Suppressor macrophage (primary cell): ENCODE data around the gene LNX2.

Source experiments
- DNase-seq, 4 experiments: peaks; one replicate each; pipeline ENCODE4 v3.0.0-alpha.2; 2020 to 2022

LNX2 gene

GRCh38 chr13:27556109-27556508, 64.2 kb downstream of the LNX2 start:
- DNase-seq = peak; percentile 39 to 75 (median 67)

DNA sequence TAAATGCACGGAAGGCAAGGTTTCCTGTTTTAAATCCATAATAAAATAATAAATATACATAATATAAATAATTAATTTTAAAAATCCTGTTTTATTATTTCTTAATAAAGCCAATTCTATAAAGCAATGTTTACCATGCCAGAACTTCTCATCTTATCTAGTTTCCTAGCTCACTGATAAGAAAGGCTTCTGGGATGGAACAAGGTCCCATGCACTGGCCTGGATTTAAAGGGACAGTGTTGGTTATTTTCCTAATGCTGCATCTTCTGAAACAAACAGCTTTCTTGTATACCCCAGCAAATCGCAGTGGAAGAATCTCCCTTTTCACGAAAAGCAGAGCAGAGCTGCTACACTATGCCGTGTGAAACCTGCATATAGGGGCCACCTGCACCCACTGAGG, 68.8 kb downstream of the LNX2 start:
- no peak for DNase-seq

- no peak for DNase-seq
Measured at GRCh38 chr13:27549406-27549981, 70.8 kb downstream of the LNX2 start.

DNA sequence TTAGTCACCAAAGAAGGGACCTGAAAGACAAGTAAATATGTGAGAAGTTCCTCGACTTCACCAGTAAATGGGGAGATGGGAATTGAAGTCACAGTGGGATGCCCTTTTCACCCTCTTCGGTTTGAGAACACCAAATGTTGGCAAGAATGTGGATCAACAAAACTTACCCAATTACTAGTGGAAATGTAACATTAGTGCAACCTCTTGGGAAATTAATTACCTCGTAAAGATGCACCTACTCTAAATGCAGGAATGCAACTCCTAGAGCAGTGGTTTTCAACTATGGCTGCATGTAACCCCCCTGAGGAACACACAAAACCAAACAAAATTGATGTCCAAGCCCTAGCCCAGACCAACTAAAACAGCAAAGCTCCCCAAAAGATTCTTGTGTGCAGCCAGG, 78.1 kb downstream of the LNX2 start:
- DNase-seq = no peak

DNA sequence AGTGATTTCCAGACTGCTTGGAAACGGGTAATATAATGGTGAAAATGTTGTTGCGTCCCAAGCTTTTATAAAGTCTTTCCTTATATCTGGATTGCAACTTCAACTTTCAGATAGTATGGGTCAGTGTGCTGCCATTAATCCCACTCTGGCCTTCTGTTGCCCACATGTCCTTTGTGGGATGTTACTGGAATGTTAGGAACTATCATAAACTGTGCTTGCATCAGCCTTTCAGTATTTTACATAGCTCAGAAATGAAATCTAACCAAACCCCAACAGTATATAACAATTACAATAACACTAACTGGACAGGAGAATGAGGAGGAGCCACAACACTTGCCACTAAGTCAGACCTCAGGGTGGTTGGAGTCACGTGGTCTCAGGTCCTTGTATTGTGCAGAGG, 78.9 kb downstream of the LNX2 start:
- no peak for DNase-seq

DNA sequence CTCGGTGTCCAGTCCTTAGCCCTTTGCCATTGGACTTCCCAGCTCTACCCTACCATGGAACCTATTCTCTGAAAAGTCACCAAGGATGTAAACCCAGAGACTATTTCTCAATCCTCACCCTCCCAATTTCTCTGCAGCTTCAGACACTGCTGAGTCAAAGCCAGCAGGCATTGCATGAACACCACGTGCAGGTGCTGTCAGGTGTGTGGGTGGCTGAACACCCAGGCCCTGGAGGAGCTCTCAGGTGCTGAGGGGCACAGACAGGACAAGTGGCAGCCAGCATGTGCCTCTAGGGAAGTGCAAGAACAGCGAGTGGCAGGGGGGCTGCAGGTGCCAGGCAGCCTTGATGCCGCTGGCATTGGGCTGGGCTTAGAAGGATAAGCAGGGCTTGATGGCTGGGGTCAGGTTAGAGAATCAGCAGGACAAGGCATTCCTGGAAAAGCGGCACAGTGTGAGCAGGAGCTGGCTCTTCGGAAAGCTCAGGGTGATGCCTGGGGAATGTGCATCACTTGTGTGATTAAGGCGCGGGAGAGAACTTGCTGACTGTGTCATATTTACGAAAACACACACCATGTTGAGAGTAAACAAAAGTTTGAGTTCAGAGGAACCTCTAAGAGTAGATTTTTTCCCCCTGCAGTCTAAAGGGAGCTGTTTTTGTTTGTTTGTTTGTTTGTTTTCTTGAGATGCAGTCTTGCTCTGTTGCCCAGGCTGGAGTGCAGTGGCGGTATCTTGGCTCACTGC, 83.8 kb downstream of the LNX2 start:
- DNase-seq = no peak

DNA sequence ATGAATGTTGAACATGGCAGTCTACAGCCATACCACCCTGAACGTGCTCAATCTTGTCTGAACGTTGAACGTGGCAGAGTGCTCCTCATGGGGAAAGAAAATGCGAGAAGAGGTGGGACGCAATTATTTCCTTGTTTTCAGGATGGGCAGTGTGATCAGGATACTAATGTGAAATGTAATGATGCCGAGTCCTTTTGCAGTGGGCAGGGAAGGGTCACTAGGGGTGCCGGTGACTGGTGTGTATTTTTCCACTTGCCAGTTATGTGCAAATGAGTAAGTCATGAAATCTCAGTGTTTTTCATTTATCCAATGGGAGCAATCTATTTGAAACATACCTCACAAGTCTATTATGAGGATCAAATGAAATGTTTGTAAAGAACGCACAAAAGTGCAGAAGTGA, 84.8 kb downstream of the LNX2 start:
- DNase-seq = no peak

DNA sequence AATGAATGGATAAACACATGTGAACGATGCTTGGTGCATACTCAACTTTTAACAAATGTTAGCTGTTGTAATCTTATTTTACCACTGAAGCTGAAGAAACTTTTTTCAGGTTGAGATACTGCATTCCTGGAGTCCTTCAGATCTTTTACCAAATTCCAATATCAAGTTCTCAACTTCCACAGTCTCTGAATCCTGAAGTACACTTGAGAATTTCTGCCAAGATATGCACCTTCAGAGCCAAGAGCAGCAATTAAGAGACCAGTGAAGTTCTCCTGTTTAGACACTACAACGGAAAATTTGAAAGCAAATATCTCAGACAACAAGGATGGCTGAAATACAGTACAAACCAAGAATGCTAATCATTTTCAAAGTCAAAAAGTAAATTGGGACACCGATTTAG, 85.3 kb downstream of the LNX2 start:
- no peak for DNase-seq

DNA sequence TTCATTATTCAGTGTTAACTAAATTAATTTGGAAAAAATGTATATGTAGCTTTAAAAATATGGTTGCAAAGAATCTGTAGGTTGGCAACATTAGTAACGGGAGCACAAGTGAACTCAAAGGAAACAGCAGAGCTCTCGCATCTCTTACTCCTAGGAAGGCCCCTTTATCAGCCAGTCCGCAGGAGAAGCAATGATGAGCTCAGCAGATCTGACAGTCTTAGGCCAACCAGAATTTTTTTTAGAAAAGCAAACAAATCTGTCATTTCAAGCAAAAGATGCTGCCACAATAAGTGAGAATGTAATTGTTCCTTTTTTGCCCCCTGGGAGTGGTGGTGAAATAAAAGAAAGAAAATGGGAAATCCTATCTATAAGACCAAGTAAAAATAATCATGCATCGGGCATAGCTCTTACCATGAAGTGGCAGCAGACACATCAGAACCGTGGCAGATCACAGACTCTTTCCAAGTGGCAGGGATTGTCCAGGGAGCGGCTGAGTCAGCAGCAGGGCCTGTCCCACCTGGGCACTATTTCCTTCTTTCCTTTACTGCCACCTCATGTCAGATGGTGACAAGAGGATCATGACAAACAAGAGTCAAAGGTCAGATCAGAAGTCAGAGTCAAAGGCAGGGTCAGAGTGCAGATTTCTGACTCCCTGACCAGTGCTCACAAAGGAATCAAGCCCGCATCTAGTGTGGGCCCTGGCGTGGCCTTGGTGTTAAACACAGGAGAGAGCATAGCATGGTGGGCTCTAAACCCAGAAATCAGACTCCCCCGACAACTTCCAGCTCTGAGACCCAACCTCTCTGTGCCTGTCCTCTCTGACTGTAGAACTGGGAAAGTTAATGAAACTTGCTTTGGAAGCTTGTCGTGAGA, 86.0 kb downstream of the LNX2 start:
- DNase-seq = no peak

GRCh38 chr13:27533155-27533643, 87.1 kb downstream of the LNX2 start:
- peak; percentile 82 to 94 (median 92) for DNase-seq

DNA sequence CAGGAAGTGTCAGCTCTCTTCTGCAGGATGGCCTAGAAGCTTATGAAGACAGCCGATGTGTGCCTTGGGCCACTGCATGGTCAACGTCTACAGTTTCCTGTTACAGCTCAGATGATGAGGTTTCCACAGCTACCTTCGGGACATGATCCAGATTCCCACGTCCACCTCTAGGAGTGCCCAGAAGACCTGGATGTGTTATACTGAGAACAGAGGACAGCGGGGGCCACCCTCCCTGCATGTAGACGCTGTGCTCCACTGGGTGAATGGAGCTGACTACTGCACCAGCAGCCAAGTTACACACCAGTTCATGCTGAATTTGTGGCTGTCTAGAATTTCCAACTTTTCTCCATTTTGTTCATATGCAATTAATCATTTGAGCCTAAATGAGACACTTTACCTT, 91.4 kb downstream of the LNX2 start:
- DNase-seq = no peak

DNA sequence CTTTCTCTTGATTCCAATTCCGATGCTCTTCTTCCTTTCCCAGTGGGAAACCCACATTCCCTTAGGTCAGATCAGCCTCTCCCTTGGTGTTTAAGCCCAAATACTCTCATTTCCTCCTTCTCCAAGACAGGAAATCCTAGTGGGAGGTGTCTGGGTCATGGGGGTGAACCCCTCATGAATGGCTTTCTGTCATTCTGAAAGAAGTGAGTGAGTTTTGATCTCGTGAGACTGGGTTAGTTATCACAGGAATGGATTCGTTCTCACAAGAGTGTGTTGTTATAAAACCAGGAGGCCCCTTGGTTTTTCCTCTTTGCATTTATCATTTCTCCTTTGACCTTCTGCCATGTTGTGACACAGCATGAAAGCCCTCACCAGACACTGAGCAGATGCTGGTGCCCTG, 93.8 kb downstream of the LNX2 start:
- peak in 1 of 4 experiments; percentile 15 for DNase-seq

DNA sequence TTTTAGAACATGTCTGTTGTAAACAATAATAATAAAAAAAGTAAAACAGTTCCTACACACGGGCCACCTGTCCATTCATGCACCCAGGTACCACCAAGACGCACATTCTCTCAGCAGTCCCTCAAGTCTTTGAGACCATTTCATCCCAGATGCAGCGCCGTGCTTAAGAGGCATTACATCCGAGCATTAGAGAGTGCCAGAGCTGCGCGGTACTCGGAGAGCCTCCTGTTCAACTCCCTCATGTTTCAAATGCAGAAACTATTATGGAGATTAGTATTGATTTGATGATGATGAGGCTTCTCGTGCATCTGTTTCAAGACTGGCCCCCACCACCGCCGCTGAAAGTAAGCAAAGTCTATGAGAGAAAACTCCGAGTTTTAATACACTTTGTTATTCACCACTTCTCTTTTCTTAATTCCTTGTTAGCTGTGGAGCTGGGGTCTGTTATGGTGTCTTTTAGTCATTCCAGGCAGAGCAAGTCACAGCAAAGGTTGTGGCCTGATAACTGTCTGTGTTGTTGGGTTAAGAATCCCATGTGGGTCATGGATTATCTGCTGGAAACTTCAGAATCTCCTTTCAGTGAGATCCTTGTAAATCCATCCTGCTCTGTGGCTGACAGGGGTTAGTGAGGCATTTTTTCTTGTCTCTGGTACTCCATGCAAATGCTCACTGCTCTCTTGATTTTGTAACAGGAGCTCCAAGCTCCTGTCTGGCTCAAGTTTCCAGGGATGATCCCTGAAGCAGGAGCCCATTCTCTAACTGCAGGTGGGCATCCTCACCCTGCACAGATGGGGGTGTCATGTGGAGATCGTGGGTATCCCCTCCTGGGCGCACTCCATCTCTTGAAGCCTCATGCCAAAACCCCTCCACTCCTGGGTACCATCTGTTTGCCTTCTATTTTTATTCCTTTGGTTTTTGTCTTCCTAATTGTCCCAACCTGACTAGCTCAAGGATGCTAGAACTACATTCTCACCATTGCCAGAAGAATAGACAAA, 95.1 kb downstream of the LNX2 start:
- DNase-seq = no peak

GRCh38 chr13:27523346-27524073, 96.8 kb downstream of the LNX2 start:
- DNase-seq = peak; percentile 54 to 81 (median 75)

GRCh38 chr13:27522847-27523246, 97.5 kb downstream of the LNX2 start:
- peak; percentile 85 to 92 (median 88) for DNase-seq

DNA sequence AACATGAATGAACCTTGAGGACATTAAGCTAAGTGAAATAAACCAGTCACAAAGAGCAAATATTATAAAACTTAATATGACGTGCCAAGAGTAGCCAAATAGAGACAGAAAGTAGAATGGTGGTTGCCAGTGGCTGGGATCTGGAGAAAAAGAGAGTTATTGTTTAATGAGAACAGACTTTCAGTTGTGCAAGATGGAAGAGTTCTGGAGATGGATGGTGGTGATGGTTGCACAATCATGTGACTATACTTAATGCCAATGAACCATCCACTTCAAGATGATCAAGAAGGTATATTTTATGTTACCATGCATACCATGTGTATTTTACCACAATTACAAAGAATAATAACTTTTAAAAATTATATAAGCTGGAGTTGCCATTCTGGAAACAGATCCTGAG, 104.2 kb downstream of the LNX2 start:
- no peak for DNase-seq

DNA sequence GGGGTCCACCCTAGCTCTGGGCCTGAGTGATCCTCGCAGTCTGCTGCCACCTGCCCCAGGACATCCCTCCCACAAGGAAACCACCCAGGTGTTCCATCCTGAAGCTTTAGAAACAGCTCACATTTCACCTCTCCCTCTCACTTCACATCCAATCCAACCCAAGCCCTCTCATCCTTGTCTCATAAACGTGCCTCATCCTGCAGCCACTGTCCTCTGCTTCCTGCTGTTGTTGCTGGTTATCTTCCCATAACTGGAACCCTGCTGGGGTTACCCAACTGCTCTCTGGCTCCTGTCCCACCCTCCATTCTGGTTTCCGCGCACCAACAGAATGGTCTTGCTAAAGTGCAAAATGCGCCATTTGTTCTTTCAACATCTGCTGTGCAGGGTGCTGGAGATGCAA, 110.2 kb downstream of the LNX2 start:
- DNase-seq = no peak

DNA sequence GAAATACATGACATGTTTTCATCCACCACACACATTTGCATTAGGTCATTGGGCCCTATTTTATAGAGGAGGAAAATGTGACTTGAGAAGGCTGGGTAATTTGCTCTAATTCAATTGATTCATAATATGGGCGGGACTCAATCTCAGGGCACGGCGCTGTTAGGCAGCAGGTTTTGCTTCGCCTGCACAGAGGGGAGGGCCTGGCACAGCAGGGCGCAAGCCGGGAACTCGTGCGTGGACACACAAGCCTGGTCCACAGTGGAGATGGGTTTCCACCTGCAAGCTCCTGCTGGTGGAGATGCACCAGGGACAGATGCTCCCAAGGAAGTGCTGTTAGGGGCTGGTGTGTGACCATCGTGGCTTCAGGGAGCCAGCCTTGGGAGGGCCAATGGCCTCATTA, 111.5 kb downstream of the LNX2 start:
- no peak for DNase-seq

GRCh38 chr13:27505792-27506191, 114.5 kb downstream of the LNX2 start:
- DNase-seq = no peak

GRCh38 chr13:27504868-27505194, 115.5 kb downstream of the LNX2 start:
- DNase-seq = no peak

DNA sequence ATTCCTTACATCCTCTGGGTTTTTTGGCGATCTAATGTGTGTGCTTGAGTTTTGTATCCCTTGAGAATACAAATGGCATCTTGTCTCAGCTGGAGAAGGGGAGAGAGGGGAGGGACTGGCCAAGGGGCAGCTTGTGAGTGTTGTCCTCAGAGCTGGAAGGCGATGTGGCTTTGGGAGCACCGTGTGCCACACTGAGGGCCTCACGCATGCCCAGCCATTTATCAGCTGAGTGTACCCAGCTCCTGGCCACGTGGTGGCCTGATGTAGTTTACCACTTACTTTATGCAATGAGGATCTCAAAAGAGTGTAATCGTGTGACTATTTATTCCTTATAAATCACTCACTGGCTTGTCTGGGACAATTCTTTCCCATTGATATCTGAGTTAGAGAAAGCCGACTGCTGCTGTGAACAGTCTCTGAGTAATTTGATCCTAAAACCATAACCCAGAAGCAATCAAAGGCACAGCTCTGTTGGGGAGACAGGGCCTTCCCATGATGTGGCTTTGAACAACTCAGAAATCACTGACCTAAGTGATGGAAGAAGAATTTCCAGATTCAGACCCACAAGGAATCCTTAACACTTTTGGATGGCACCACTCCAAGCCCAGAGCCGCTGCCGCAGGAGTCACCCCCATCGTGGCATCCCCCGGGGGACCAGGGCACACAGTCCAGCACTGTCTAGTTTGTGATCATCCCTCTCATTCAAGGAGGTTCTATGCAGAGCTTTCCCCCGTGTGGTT, 116.0 kb downstream of the LNX2 start:
- no peak for DNase-seq
